ENCODE results near the gene TNFSF11.
A peak's percentile ranks its signal among the peaks of the same experiment; 100 is the strongest.

TNFSF11 gene

DNA sequence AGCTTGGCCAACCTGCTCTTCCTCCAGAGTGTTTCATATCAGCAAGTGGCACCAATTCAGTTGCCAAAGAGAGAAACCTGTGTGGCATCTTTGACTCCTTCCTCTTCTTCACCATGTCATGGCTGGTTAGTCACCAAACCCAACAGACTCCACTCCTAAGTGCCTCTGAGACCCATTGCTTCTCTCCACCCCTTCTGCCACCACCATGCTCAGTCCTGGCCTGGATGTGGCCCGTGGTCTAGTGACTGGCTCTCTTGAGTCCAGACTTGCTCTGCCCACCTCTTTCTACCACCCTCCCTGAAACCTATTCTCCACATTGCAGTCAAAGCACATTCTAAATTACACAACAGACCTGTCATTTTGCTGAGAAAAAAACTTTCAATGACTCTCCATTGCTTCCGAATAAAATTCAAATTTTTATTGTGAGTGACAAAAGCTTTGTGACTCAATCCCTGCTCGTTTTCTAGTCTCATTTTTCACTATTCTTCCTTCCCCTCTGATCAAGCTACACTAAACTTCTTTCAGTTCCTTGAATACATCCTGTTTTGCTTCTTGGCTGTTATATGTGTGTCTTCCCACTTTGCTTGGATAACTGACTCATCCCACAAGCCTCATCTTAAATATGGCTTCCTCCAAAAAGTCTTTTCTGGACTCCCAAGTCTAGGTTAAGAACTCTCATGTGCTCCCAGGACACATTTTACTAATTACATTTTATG is 12.0 kb upstream of the TNFSF11 start:
- no peak for DNase-seq

DNA sequence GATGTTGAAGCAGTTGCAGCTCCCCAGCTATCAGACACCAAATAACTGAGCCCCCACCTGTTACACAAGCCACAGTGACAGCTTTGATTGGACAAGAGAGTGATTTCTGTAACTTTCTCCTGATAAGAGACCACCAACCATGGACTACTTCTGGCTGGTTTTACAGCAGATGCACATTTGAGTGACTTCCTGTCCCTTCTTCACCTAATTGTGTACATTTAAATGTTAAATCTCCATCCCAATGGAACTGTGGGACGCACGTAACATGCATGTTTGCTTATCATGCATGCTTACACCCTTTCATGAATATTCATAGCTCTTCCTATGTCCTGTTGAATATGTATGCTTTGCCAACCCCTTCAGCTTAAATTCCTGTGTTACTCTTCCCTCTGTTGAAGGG is 6.0 kb upstream of the TNFSF11 start:
- DNase-seq = no peak

DNA sequence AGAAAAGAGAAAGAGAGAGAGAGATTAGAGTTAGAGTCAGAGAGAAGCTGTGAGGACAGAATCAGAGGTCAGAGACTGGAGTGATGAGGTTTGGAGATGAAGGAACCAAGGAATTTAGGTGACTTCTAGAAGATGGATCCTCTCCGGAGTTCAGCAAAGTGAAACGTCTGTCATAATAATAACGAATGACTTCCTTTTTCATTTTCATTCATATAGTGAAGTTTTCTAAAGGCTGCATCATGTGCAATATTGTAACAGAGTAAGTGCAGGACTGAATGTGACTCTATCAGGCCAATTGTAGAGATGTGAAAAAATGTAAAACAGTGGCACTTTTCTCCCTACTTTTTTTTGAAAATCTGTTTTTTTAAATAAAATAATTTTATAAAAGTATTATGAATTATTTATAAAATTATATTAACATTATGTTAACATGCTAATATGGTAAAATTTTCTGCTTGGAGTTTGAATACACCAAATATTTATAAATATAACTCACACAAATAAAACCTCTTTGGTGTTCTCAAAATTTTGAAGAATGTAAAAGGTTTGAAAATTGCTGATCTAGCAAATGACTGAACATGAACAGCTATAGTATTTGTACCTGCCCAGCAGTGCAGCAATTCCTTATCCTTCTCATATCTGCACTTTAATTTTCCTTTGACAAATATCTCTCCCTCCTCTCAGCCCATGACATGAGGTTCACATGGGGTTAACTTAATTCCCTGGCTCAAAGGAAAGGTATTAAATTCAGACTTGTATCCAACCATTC is 4.2 kb upstream of the TNFSF11 start:
- no peak for DNase-seq

- DNase-seq = no peak
Observed at GRCh38 chr13:42571895-42572294, 2.1 kb upstream of the TNFSF11 start.

- peak; percentile 68 to 72 for DNase-seq
Observed at GRCh38 chr13:42574435-42575311, 721 bp downstream of the TNFSF11 start.

- no peak for DNase-seq
Observed at GRCh38 chr13:42575938-42576337, 2.0 kb downstream of the TNFSF11 start.

DNA sequence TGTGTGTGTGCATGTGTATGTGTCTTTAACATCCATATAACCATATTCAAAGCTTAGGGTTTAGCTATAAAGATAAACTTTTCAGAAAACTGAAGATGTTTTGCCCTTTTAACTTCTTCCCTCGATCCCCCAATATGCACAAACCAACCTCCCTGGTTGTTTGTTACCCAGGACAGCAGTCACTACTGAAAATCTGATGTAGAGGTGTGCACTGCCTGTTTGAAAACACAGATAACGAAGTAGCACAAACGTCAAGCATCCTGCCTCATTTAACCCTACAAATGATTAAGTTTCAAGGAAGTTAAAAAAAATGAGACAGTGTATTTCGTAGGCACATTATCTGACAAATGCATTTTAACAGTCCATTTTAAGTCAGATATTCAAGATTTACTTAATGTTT is 3.6 kb downstream of the TNFSF11 start:
- no peak for DNase-seq

GRCh38 chr13:42580644-42581043 is 6.7 kb downstream of the TNFSF11 start:
- no peak for DNase-seq

DNA sequence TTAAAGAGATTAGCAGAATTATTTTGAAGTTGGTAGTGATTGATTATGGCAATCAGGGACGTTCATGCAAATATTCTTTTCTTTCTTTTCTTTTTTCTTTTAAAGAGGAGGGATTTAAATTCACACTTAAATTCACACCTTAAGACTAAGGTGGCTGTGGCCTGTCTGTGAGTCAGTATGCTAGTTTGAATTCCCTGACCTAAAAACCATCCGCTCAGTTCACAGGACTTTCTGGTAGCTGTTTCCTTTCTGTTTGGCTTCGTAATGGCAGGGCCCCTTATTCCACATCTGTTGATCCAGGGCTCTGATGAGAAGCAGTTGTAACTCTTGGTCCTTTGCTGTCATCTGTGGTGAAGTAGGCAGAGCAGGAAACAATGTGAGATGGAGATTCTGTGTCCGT is 7.5 kb downstream of the TNFSF11 start:
- no peak for DNase-seq

GRCh38 chr13:42591602-42592001 is 17.6 kb downstream of the TNFSF11 start:
- DNase-seq = no peak

- no peak for DNase-seq
Observed at GRCh38 chr13:42592915-42593900, 19.3 kb downstream of the TNFSF11 start.

DNA sequence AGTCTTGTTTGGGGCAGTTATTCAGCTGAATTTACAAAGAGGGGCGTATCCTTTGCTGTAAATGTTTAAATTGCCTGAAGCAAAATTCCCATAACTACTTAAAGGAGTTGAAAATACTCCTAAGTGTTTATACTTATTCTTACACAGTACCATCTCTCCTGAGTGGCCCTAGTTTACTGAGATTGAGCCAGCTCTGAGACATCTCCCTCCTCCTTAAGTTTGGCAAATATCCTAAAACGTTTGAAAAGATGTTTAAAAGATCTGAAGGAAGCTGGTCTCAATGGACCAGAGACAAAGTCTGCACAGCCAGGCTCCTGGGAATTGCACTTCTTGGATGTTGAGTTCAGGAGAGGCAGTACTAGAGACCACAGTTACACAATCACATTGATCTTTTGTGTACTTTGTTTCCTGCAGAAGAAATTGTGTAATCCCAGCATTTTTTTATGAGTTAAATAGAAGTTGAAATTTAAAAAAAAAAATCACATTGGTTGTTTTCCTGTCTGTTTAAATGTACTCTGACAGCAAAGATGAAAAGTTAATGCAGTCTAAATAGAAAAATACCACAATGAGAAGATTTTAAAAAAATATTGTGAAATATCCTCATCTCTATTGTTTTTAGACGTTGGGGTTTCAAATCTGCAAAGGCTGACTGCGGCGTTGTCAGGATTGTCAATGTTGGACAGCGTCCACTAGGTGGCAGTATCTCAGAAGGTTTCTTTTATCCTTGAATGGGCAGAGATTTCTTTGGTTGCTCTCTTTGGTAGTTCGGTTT is 20.7 kb downstream of the TNFSF11 start:
- peak; percentile 42 to 64 for DNase-seq

- no peak for DNase-seq
Observed at GRCh38 chr13:42595253-42595571, 21.3 kb downstream of the TNFSF11 start.

DNA sequence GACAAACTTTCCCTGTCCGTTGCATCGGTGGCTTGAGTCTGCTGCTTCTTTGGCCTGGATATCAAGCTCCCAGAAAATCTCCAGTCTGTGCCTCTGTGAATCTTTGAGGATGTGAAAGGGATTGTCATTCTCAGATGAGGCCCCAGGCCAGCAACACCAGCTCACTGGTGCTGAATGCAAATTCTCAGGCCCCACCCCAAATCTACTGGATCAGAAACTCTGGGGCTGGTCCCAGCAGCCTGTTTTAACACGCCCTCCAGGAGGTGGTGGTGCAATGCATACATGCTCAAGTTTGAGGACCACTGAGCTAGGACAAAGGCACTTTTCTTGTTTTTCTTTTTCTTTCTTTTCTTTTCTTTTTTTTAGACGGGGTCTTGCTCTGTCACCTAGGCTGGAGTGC is 23.6 kb downstream of the TNFSF11 start:
- no peak for DNase-seq

GRCh38 chr13:42600943-42601342 is 27.0 kb downstream of the TNFSF11 start:
- no peak for DNase-seq

DNA sequence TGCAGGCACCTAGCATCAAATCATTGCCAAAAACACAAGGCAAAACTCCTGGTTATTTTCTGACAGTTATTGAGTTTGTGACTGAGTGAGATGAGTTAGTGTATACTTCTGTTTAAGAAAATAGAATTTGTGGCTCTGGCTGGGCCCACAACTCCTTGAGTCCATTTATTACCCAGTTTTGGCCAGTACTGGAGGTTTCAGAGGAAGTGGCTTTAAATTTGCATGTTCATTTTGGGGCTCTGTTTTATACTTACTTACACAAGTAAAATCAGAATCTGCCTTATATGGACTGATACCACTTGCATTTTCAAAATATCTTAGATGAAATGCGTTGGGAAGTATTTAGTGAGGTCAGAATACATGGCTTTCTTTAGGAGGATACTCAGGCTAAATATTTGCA is 29.0 kb downstream of the TNFSF11 start:
- DNase-seq = no peak

DNA sequence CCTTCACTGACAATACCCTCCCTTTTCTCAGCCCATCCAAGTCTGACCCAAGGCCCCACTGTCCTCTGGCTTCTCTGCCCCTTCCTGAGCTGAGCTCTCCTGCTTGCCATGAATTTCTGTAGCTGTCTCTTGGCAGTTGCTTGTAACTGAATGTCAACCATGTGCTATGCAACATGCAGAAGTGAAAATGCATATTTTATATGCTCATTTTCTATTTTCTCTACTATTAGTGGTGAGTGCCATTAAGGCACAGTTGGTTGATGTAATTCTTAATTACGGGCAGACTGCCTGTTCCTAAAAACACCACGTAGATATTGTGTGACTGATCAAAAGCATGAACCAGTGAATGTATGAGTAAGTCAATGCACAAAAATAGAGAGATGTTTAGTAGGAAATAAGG is 29.6 kb downstream of the TNFSF11 start:
- no peak for DNase-seq

GRCh38 chr13:42607546-42607945 is 33.6 kb downstream of the TNFSF11 start:
- no peak for DNase-seq

- no peak for DNase-seq
Observed at GRCh38 chr13:42610649-42611048, 36.7 kb downstream of the TNFSF11 start.

DNA sequence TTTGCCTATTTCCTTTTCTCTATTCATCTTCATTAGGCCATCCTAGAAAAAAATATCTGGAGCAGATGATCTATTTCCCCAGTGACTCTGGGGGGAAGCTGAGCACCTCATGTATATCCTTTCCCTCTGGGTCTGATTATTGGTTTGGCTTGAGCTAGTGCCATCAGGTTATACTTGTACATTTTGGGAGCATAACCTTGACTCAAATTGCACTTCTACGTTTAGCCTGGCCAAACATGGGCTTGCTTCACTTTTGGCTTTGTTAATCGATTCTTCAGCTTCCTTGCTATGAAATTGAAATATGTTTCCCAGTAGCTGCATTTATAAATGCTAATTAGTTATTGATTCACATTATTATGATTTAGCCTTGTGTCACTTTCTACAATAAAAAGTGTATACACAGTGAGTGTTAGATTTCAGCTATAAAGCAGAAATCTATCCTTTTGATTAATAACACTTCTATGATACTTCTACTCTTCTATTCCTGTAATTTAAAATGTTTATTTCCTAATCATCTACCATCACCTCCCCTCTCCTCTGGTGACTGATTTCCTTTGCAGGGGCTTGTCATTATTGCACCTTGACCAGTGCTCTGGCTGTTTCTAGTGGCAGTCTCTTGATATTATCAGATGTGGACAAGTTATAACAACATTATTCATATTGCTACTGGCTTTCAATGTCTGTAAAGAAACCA is 37.3 kb downstream of the TNFSF11 start:
- DNase-seq = no peak
